T-helper 2 cell (primary cell): ENCODE results near the gene FOXR1.

Experiments used
- DNase-seq, 5 experiments: peaks; one replicate each; pipeline versions ENCODE4 v3.0.0 to v3.0.0-alpha.2; 2012 to 2022

Gene FOXR1

GRCh38 chr11:119027561-119028345 is 56.2 kb downstream of the FOXR1 start:
- no peak for DNase-seq

- DNase-seq, result no peak
These were observed 56.9 kb downstream of the FOXR1 start for GRCh38 chr11:119028346-119029068.

- no peak for DNase-seq
These were observed 57.4 kb downstream of the FOXR1 start for GRCh38 chr11:119029069-119029339.

- DNase-seq, result peak in 2 of 5 experiments; percentile 35 to 47
These were observed 57.9 kb downstream of the FOXR1 start for GRCh38 chr11:119029340-119030028.

- no peak for DNase-seq
These were observed 58.4 kb downstream of the FOXR1 start for GRCh38 chr11:119030029-119030328.

GRCh38 chr11:119030329-119031047 is 58.9 kb downstream of the FOXR1 start, which contains the start of gene SLC37A4:
SLC37A4 (minus strand) TSS chr11:119030877.
- DNase-seq, result peak; percentile 94 to 99 (median 99)
